HepG2 (cell line): ENCODE results near the gene CDK6. TPM values are rescaled to one million over a fixed set of nuclear protein-coding genes. Genes with fewer than 3 reads are reported as not detected.

ENCODE experiments used
- ATF7 ChIP-seq, 2 experiments: fragments of 450-650 bp in 1 of 2; sonication (generic) in 1 of 2; formaldehyde crosslinking in 1 of 2; IDR thresholded peaks; 2 replicates each; pipeline versions ENCODE4 v1.4.0 to v1.6.1; 2016 to 2020; ENCODE audit warnings: antibody characterized with exemption in 1 of 2, mild to moderate bottlenecking in 1 of 2, missing genetic modification reagents in 1 of 2
- CENPT ChIP-seq: sonication (generic); formaldehyde crosslinking; IDR thresholded peaks from 2 replicates; pipeline ENCODE4 v1.8.0; 2022; ENCODE audit warnings: low read depth, mild to moderate bottlenecking, moderate library complexity, missing genetic modification reagents
- FOXC1 ChIP-seq: sonication (generic); formaldehyde crosslinking; IDR thresholded peaks from 2 replicates; pipeline ENCODE4 v1.8.0; 2022; ENCODE audit warnings: mild to moderate bottlenecking, missing genetic modification reagents, borderline replicate concordance
- GZF1 ChIP-seq: sonication (generic); formaldehyde crosslinking; IDR thresholded peaks from 2 replicates; pipeline ENCODE4 v1.5.1; 2020; ENCODE audit warnings: mild to moderate bottlenecking, missing genetic modification reagents
- HOXA9 ChIP-seq: sonication (generic); formaldehyde crosslinking; IDR thresholded peaks from 2 replicates; pipeline ENCODE4 v1.8.1; 2022; ENCODE audit warnings: missing genetic modification reagents, mild to moderate bottlenecking, moderate library complexity, borderline replicate concordance
- NFE2 ChIP-seq: sonication (generic); formaldehyde crosslinking; IDR thresholded peaks from 2 replicates; pipeline ENCODE4 v1.4.0; 2020; ENCODE audit warnings: missing genetic modification reagents
- NR3C1 ChIP-seq: sonication (generic); formaldehyde crosslinking; IDR thresholded peaks from 2 replicates; pipeline ENCODE4 v1.4.0; 2020; ENCODE audit warnings: missing genetic modification reagents
- PTBP1 ChIP-seq: fragments of 200-400 bp; formaldehyde crosslinking; IDR thresholded peaks from 2 replicates; pipeline ENCODE4 v1.6.1; 2018; ENCODE audit warnings: low read length, low read depth; ENCODE audit not compliant: poor library complexity, severe bottlenecking
- SIN3A ChIP-seq: IDR thresholded peaks from 2 replicates; pipeline ENCODE4 v1.6.1; 2011; ENCODE audit warnings: low read depth, mild to moderate bottlenecking, control low read depth, low read length, borderline replicate concordance
- SYNCRIP ChIP-seq: fragments of 200-400 bp; formaldehyde crosslinking; IDR thresholded peaks from 2 replicates; pipeline ENCODE4 v1.6.1; 2018; ENCODE audit warnings: mild to moderate bottlenecking, low read depth, low read length; ENCODE audit not compliant: insufficient read depth
- TAF1 ChIP-seq: sonication (generic); formaldehyde crosslinking; IDR thresholded peaks from 2 replicates; pipeline ENCODE4 v1.4.0; 2020; ENCODE audit warnings: missing genetic modification reagents
- ZEB1 ChIP-seq: IDR thresholded peaks from 2 replicates; pipeline ENCODE4 v1.6.1; 2012; ENCODE audit warnings: mild to moderate bottlenecking, low read depth, inconsistent platforms; ENCODE audit not compliant: insufficient replicate concordance
- ZNF138 ChIP-seq: sonication (generic); formaldehyde crosslinking; IDR thresholded peaks from 2 replicates; pipeline ENCODE4 v1.5.0; 2020; ENCODE audit warnings: mild to moderate bottlenecking, low read depth, missing genetic modification reagents
- ZNF605 ChIP-seq: sonication (generic); formaldehyde crosslinking; IDR thresholded peaks from 2 replicates; pipeline ENCODE4 v1.8.0; 2022; ENCODE audit warnings: mild to moderate bottlenecking, missing genetic modification reagents
- ZNF75D ChIP-seq: sonication (generic); formaldehyde crosslinking; IDR thresholded peaks from 2 replicates; pipeline ENCODE4 v1.8.1; 2023; ENCODE audit warnings: missing genetic modification reagents, mild to moderate bottlenecking, borderline replicate concordance
- polyA plus RNA-seq, 8 experiments: library from polyadenylated mRNA; depleted of rRNA in 3 of 8; stranded (reverse) in 7 of 8; unstranded in 1 of 8; fragments of >200 nt; fragmentation: Illumina TruSeq in 4 of 8; extraction: Trizol in 4 of 8; gene quantifications; 2 replicates each; pipeline versions ENCODE4 v1.2.1 to v1.2.3, GENCODE V29; 2011 to 2016; ENCODE audit warnings: low read depth in 4 of 8, missing spikeins in 1 of 8, mixed read lengths in 1 of 8; ENCODE audit not compliant: insufficient read depth in 1 of 8
- total RNA-seq, 5 experiments: library from RNA; depleted of rRNA; stranded (reverse); fragments of >200 nt; fragmentation: Illumina TruSeq; extraction: Trizol; gene quantifications; 2 replicates each; pipeline ENCODE4 v1.2.3, GENCODE V29; 2016; ENCODE audit warnings: low read depth in 1 of 5
- TF ChIP-seq, protein P1 (sequence below): IDR thresholded peaks from 2 replicates; pipeline ENCODE4 v1.6.1; 2012; ENCODE audit warnings: low read length, improper control_type of control experiment
- TF ChIP-seq, protein P2 (sequence below): sonication (generic); formaldehyde crosslinking; conservative IDR thresholded peaks from 2 replicates; pipeline ENCODE4 v1.5.0; 2020; ENCODE audit warnings: missing genetic modification reagents
- TF ChIP-seq, protein P3 (sequence below): sonication (generic); formaldehyde crosslinking; IDR thresholded peaks from 2 replicates; pipeline ENCODE4 v1.4.0; 2020; ENCODE audit warnings: low read depth, mild to moderate bottlenecking, missing genetic modification reagents
- TF ChIP-seq, protein P4 (sequence below): sonication (generic); formaldehyde crosslinking; IDR thresholded peaks from 2 replicates; pipeline ENCODE4 v1.5.0; 2020; ENCODE audit warnings: missing genetic modification reagents
- TF ChIP-seq, protein P5 (sequence below): sonication (generic); formaldehyde crosslinking; IDR thresholded peaks from 2 replicates; pipeline ENCODE4 v1.5.1; 2020; ENCODE audit warnings: missing genetic modification reagents, mild to moderate bottlenecking, borderline replicate concordance

CDK6 gene
- total and polyA plus RNA-seq, 2 of the 13 experiments (the other 11 are each of a cell fraction or from before 2014, with no cell fraction given), result 34.6 to 90.8 TPM

DNA sequence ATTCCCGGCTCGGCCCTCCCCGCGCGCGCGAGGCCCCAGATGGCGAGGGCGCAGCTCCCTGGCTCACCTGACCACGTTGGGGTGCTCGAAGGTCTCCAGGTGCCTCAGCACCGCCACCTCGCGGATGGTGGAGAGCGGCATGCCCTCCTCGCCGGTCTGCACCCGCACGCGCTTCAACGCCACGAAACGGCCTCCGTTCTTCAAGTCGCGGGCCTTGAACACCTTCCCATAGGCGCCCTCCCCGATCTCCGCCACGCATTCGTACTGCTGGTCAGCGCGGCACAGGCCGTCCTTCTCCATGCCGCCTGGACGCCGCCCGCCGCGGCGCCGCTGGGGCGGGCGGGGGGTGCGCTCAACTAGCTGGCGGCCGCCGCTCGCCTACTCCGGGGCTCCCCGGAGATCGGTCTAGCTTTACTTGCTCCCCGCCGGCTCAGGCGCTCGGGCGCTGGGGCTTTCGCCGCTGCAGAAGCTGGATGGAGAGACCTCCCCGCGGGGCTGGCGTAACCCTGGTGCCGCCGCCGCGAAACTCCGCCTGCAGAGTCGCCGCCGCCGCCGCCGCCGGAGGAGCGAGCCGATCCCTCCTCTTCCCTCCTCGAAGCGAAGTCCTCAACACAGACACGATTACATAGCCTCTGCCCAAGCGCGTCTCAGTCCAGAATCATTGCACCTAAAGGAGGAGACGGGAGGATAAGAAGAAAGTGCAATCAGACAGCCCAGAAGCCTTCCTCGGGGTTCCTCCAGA lies 3.2 kb downstream of the CDK6 start (continued):
- no peak for TF ChIP-seq SYNCRIP
- TF ChIP-seq FOXC1 (CRISPR knock-in tag), result peak; percentile 71; the same call in 1 of the 2 replicates
- TF ChIP-seq SIN3A, result no peak
- no peak for TF ChIP-seq NFE2 (CRISPR knock-in tag)
- no peak for TF ChIP-seq ZNF75D (CRISPR knock-in tag)
- no peak for TF ChIP-seq ZNF605 (CRISPR knock-in tag)
- TF ChIP-seq, protein P1, sequence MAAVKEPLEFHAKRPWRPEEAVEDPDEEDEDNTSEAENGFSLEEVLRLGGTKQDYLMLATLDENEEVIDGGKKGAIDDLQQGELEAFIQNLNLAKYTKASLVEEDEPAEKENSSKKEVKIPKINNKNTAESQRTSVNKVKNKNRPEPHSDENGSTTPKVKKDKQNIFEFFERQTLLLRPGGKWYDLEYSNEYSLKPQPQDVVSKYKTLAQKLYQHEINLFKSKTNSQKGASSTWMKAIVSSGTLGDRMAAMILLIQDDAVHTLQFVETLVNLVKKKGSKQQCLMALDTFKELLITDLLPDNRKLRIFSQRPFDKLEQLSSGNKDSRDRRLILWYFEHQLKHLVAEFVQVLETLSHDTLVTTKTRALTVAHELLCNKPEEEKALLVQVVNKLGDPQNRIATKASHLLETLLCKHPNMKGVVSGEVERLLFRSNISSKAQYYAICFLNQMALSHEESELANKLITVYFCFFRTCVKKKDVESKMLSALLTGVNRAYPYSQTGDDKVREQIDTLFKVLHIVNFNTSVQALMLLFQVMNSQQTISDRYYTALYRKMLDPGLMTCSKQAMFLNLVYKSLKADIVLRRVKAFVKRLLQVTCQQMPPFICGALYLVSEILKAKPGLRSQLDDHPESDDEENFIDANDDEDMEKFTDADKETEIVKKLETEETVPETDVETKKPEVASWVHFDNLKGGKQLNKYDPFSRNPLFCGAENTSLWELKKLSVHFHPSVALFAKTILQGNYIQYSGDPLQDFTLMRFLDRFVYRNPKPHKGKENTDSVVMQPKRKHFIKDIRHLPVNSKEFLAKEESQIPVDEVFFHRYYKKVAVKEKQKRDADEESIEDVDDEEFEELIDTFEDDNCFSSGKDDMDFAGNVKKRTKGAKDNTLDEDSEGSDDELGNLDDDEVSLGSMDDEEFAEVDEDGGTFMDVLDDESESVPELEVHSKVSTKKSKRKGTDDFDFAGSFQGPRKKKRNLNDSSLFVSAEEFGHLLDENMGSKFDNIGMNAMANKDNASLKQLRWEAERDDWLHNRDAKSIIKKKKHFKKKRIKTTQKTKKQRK, result no peak
- no peak for TF ChIP-seq GZF1 (CRISPR knock-in tag)
- TF ChIP-seq CENPT (CRISPR knock-in tag), result peak; percentile 91
- TF ChIP-seq PTBP1, result no peak
- TF ChIP-seq ZNF138 (CRISPR knock-in tag), result 0 out of 2 replicates have a peak, but pooled peaks have one; percentile 71
- TF ChIP-seq HOXA9 (CRISPR knock-in tag), result 0 out of 2 replicates have a peak, but pooled peaks have one; percentile 64
- TF ChIP-seq NR3C1 (CRISPR knock-in tag), result no peak
- TF ChIP-seq, protein P2, sequence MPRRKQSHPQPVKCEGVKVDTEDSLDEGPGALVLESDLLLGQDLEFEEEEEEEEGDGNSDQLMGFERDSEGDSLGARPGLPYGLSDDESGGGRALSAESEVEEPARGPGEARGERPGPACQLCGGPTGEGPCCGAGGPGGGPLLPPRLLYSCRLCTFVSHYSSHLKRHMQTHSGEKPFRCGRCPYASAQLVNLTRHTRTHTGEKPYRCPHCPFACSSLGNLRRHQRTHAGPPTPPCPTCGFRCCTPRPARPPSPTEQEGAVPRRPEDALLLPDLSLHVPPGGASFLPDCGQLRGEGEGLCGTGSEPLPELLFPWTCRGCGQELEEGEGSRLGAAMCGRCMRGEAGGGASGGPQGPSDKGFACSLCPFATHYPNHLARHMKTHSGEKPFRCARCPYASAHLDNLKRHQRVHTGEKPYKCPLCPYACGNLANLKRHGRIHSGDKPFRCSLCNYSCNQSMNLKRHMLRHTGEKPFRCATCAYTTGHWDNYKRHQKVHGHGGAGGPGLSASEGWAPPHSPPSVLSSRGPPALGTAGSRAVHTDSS (CRISPR knock-in tag), result no peak
- TF ChIP-seq, protein P3, sequence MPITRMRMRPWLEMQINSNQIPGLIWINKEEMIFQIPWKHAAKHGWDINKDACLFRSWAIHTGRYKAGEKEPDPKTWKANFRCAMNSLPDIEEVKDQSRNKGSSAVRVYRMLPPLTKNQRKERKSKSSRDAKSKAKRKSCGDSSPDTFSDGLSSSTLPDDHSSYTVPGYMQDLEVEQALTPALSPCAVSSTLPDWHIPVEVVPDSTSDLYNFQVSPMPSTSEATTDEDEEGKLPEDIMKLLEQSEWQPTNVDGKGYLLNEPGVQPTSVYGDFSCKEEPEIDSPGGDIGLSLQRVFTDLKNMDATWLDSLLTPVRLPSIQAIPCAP, result 0 out of 2 replicates have a peak, but pooled peaks have one; percentile 49
- TF ChIP-seq, protein P4, sequence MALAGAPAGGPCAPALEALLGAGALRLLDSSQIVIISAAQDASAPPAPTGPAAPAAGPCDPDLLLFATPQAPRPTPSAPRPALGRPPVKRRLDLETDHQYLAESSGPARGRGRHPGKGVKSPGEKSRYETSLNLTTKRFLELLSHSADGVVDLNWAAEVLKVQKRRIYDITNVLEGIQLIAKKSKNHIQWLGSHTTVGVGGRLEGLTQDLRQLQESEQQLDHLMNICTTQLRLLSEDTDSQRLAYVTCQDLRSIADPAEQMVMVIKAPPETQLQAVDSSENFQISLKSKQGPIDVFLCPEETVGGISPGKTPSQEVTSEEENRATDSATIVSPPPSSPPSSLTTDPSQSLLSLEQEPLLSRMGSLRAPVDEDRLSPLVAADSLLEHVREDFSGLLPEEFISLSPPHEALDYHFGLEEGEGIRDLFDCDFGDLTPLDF (CRISPR knock-in tag), result peak; percentile 39; the same call in 1 of the 2 replicates
- TF ChIP-seq ZEB1, result peak; percentile 38
- TF ChIP-seq TAF1, result peak; percentile 53
- TF ChIP-seq, protein P5, sequence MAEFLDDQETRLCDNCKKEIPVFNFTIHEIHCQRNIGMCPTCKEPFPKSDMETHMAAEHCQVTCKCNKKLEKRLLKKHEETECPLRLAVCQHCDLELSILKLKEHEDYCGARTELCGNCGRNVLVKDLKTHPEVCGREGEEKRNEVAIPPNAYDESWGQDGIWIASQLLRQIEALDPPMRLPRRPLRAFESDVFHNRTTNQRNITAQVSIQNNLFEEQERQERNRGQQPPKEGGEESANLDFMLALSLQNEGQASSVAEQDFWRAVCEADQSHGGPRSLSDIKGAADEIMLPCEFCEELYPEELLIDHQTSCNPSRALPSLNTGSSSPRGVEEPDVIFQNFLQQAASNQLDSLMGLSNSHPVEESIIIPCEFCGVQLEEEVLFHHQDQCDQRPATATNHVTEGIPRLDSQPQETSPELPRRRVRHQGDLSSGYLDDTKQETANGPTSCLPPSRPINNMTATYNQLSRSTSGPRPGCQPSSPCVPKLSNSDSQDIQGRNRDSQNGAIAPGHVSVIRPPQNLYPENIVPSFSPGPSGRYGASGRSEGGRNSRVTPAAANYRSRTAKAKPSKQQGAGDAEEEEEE (CRISPR knock-in tag), result no peak
- no peak for TF ChIP-seq ATF7 (IDR thresholded peaks at IDR 0.05)
- no peak for TF ChIP-seq ATF7 (CRISPR knock-in tag; IDR thresholded peaks at IDR 0.05)
